SW480 (cell line): ENCODE measurements around the gene ARHGEF4.

Experiments used
- DNase-seq: peaks from one replicate; pipeline ENCODE4 v3.0.0-alpha.2; 2016; ENCODE audit warnings: low spot score

Gene ARHGEF4

GRCh38 chr2:131011486-131011885, 174.8 kb downstream of the ARHGEF4 start:
- no peak for DNase-seq

- DNase-seq = no peak
These were observed 177.4 kb downstream of the ARHGEF4 start for GRCh38 chr2:131014141-131014540.

- no peak for DNase-seq
These were observed 179.1 kb downstream of the ARHGEF4 start for GRCh38 chr2:131015764-131016163.

- DNase-seq = no peak
These were observed 180.4 kb downstream of the ARHGEF4 start for GRCh38 chr2:131016826-131017741.

GRCh38 chr2:131022731-131023130, 186.0 kb downstream of the ARHGEF4 start:
- no peak for DNase-seq

- DNase-seq = no peak
These were observed 187.0 kb downstream of the ARHGEF4 start for GRCh38 chr2:131023758-131024157.

GRCh38 chr2:131026919-131027318, 190.2 kb downstream of the ARHGEF4 start:
- no peak for DNase-seq

GRCh38 chr2:131027566-131028528, 191.1 kb downstream of the ARHGEF4 start:
- DNase-seq = no peak

GRCh38 chr2:131029812-131030211, 193.1 kb downstream of the ARHGEF4 start:
- no peak for DNase-seq

GRCh38 chr2:131030478-131030971, 193.8 kb downstream of the ARHGEF4 start:
- no peak for DNase-seq

GRCh38 chr2:131031431-131031841, 194.7 kb downstream of the ARHGEF4 start:
- DNase-seq = no peak

GRCh38 chr2:131031875-131032274, 195.2 kb downstream of the ARHGEF4 start:
- DNase-seq = no peak

- no peak for DNase-seq
These were observed 195.7 kb downstream of the ARHGEF4 start for GRCh38 chr2:131032393-131032836.

GRCh38 chr2:131033786-131034121, 197.0 kb downstream of the ARHGEF4 start:
- DNase-seq = no peak

- no peak for DNase-seq
These were observed 197.7 kb downstream of the ARHGEF4 start for GRCh38 chr2:131034122-131035051.

- DNase-seq = no peak
These were observed 198.6 kb downstream of the ARHGEF4 start for GRCh38 chr2:131035112-131035825.

GRCh38 chr2:131035826-131036231, 199.1 kb downstream of the ARHGEF4 start:
- DNase-seq = no peak

- no peak for DNase-seq
These were observed 199.6 kb downstream of the ARHGEF4 start for GRCh38 chr2:131036269-131036668.

- no peak for DNase-seq
These were observed 200.1 kb downstream of the ARHGEF4 start for GRCh38 chr2:131036696-131037397.
